ENCODE data around the gene MACROH2A2. TPM values are rescaled to one million over a fixed set of nuclear protein-coding genes. Genes with fewer than 3 reads are reported as not detected.

The MACROH2A2 gene
- total and polyA plus RNA-seq, 2 of the 8 experiments (the other 6 are each of a cell fraction or from before 2014, with no cell fraction given): 7.9 to 9.3 TPM

DNA sequence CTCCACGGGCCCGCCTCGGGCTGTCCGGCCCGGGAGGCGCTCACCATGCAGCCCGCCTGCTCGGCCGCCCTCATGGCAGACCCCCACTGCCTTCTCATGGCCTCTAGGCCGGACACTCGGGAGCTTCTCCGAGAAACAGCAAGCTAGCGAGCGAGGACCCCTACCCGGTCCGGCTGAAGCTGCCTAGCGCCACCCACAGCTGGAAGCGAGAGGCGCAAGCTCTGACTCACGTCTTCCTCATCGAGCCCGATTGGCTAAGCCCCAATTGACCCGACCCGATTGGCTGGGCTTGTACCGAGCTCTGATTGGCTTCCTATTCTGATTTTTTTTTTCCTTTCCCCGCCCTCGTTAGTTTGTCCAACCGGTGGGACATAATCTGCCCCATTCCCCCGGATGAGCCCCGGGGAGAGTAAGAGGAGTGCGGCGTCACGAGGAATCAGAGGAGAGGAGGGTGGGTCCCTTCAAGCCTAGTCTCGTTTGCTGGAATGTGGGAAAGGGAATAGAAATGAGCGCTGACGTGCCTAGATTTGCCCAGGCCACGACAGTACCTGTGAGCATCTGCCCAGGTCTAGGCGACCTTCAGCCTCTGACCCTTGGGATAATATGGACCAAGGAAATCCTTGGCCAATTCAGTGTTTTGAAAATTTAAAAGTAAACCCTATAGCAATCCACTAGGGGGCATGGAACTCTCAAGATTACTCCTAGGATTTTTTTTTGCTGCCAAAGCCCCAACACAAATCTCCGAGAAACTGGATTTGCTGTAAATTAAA, 94.0 kb downstream of the MACROH2A2 start, which contains the start of gene TYSND1:
TSS of gene TYSND1 (minus strand) at position 212 of the 770 bp plus-strand sequence. CDS start at position 98, 114 bp downstream.
- Histone ChIP-seq H4K91ac (replicated peaks; ENCODE audit: insufficient read length, low read length) (peak within 1 kb of the TSS; percentile 95), H3K9me3 (ENCODE audit: insufficient read depth in 2 of 2, low read depth in 1 of 2, low read length in 1 of 2) (no peaks in the 10 kb centered on the region), H4K20me1 (replicated peaks in 1 of 2; ENCODE audit: control insufficient read depth in 1 of 2, insufficient read depth in 2 of 2, low read length in 2 of 2) (peaks cover 3 to 7% of the 10 kb centered on the region in 2 experiments), H3K56ac (replicated peaks; ENCODE audit: insufficient read length, low read depth, low read length) (peak within 1 kb of the TSS; percentile 75), H2BK5ac (ENCODE audit: low read depth, low read length) (peak within 1 kb of the TSS; percentile 79; the same call in 1 of the 2 replicates), H3K9ac (replicated peaks in 1 of 4; ENCODE audit: extremely low read depth in 1 of 4, low read depth in 3 of 4, low read length in 3 of 4) (peak within 1 kb of the TSS; percentile 76 to 89 (median 82)), H4K8ac (ENCODE audit: extremely low read depth, insufficient read depth, low read length) (peak within 1 kb of the TSS; percentile 96), H2BK120ac (replicated peaks; ENCODE audit: low read depth, low read length) (no peak within 1 kb of the TSS), H3K27ac (ENCODE audit: low read depth, low read length) (peak within 1 kb of the TSS; percentile 67), H3K23me2 (ENCODE audit: low read depth, low read length) (peaks cover 12% of the 10 kb centered on the region), H2BK20ac (ENCODE audit: low read length) (no peak within 1 kb of the TSS), H4K5ac (ENCODE audit: insufficient read length, low read depth, low read length) (peak within 1 kb of the TSS; percentile 56), H3K79me1 (ENCODE audit: low read depth, low read length) (peaks cover 3% of the 10 kb centered on the region; the same call in 1 of the 2 replicates), H2BK15ac (ENCODE audit: low read length) (no peak within 1 kb of the TSS; the same call in 1 of the 2 replicates), H3K79me2 (ENCODE audit: control insufficient read depth in 1 of 2, insufficient read depth in 2 of 2, low read length in 2 of 2) (no peaks in the 10 kb centered on the region; a peak in 1 of 4 replicates), H3K23ac (ENCODE audit: insufficient read length) (no peak within 1 kb of the TSS), H2BK12ac (ENCODE audit: low read depth, low read length) (peak within 1 kb of the TSS; percentile 50; the same call in 1 of the 2 replicates), H3K4me1 (replicated peaks in 1 of 4; ENCODE audit: control insufficient read depth in 3 of 4, insufficient read depth in 4 of 4, low read length in 3 of 4) (peaks cover 3 to 9% (median 6%) of the 10 kb centered on the region in 4 experiments; a peak in 3 of 7 replicates), H3K4ac (replicated peaks; ENCODE audit: insufficient read length, low read depth, low read length) (no peak within 1 kb of the TSS), H3K18ac (ENCODE audit: extremely low read depth, low read length) (peak within 1 kb of the TSS; percentile 86), H3K27me3 (replicated peaks in 1 of 4; ENCODE audit: control insufficient read depth in 3 of 4, extremely low read depth in 1 of 4, insufficient read depth in 3 of 4, low read length in 3 of 4) (peaks cover 0 to 8% (median 4%) of the 10 kb centered on the region in 4 experiments; a peak in 3 of 7 replicates), H3K14ac (ENCODE audit: insufficient read length) (no peak within 1 kb of the TSS), H3K36me3 (ENCODE audit: control insufficient read depth in 2 of 4, insufficient read depth in 4 of 4, low read length in 3 of 4) (peaks cover 0 to 14% (median 2%) of the 10 kb centered on the region in 4 experiments; a peak in 3 of 8 replicates), H3K4me3 (ENCODE audit: extremely low read depth in 1 of 4, insufficient read depth in 2 of 4, low read depth in 3 of 4, low read length in 4 of 4) (peak within 1 kb of the TSS; percentile 51 to 70 (median 59)), H2AK5ac (ENCODE audit: low read depth, low read length) (no peak within 1 kb of the TSS), H2AFZ (ENCODE audit: low read length) (peak within 1 kb of the TSS; percentile 81; the same call in 1 of the 2 replicates), H3K4me2 (ENCODE audit: insufficient read depth in 1 of 2, low read depth in 2 of 2, low read length in 2 of 2) (peak within 1 kb of the TSS; percentile 76 to 92)
- peak; percentile 96 to 97 for DNase-seq (ENCODE audit: low read depth in 1 of 2, low spot score in 2 of 2)
- CTCF ChIA-PET (ENCODE audit: partially characterized antibody): interaction anchor here (0.6 to 10.4 kb wide), 51 partner anchors 8 to 1507 kb away, joined by 3 to 123 read pairs (median 4); partner anchors contain the start of genes MACROH2A2 and SAR1A
- peak; percentile 96 for FAIRE-seq
- POLR2A ChIA-PET (ENCODE audit: partially characterized antibody): interaction anchor here (0.6 to 3.2 kb wide), 23 partner anchors 9 to 390 kb away, joined by 3 to 31 read pairs (median 4); partner anchors contain the start of genes AIFM2 and SAR1A
- WGBS, 2 experiments (ENCODE audit: extremely low coverage in 1 of 2, insufficient coverage in 1 of 2, insufficient read length in 1 of 2, insufficient replicate concordance in 2 of 2, low coverage in 1 of 2, low lambda C conversion rate in 2 of 2, missing lambda C conversion rate in 1 of 2): 4% methylated on average over 38 of the region's 39 CpGs; no CpG with 5 or more reads in 1 of the 2 experiments
- peak; percentile 13; the same call in 1 of the 2 replicates for TF ChIP-seq YY1 (IDR thresholded peaks at IDR 0.05; ENCODE audit: low read depth, low read length)
- peak; percentile 77 for TF ChIP-seq JUND (IDR thresholded peaks at IDR 0.05; ENCODE audit: low read length)
- peak; percentile 96 for TF ChIP-seq TAF7 (optimal IDR thresholded peaks at IDR 0.05; ENCODE audit: borderline replicate concordance, low read depth, low read length)
- peak; percentile 36 to 68; a peak in 1 of 4 replicates for TF ChIP-seq SIN3A (conservative IDR thresholded peaks at IDR 0.05 in 1 of 2, IDR thresholded peaks at IDR 0.05 in 1 of 2; ENCODE audit: low read depth in 1 of 2, low read length in 2 of 2)
- TF ChIP-seq CHD2 (IDR thresholded peaks at IDR 0.05; ENCODE audit: low read length): peak; percentile 26; the same call in 1 of the 2 replicates
- peak; percentile 81 for TF ChIP-seq JUN (IDR thresholded peaks at IDR 0.05; ENCODE audit: low read depth, low read length)
- no peak for TF ChIP-seq SIRT6 (IDR thresholded peaks at IDR 0.05; ENCODE audit: low read length)
- no peak for TF ChIP-seq RFX5 (IDR thresholded peaks at IDR 0.05; ENCODE audit: borderline replicate concordance, low read depth, low read length)
- no peak for TF ChIP-seq EZH2 (IDR thresholded peaks at IDR 0.05; ENCODE audit: low read depth, low read length, severe bottlenecking)
